Kidney (tissue), 14 donors: ENCODE measurements around the gene NKIRAS1. TPM values are rescaled to one million over a fixed set of nuclear protein-coding genes. Genes with fewer than 3 reads are reported as not detected.

Experiments
- DNase-seq, 5 donors: peaks; one replicate each; pipeline ENCODE4 v3.0.0-alpha.2; 2013 to 2020
- FAIRE-seq: peaks from 2 replicates; lab custom pipeline; 2012; peaks lifted over from hg19 to GRCh38; lab: Jason Lieb, UNC
- H3K27ac ChIP-seq, 2 donors: one replicate each; pipeline ENCODE4 v1.7.0; 2013; ENCODE audit warnings: low read depth in 2 of 2, low read length in 2 of 2, inconsistent platforms in 1 of 2
- H3K27me3 ChIP-seq: one replicate; pipeline ENCODE4 v1.7.1; 2013; ENCODE audit warnings: low read length, inconsistent platforms; ENCODE audit not compliant: control insufficient read depth, insufficient read depth
- H3K36me3 ChIP-seq, 3 donors: one replicate each; pipeline versions ENCODE4 v1.7.0 to v1.7.1; 2013; ENCODE audit warnings: low read length in 3 of 3, control low read depth in 1 of 3, inconsistent platforms in 1 of 3; ENCODE audit not compliant: insufficient read depth in 3 of 3, control insufficient read depth in 2 of 3
- H3K4me1 ChIP-seq, 3 donors: one replicate each; pipeline versions ENCODE4 v1.7.0 to v1.7.1; 2013; ENCODE audit warnings: low read length in 3 of 3, inconsistent platforms in 1 of 3, low read depth in 1 of 3; ENCODE audit not compliant: control insufficient read depth in 2 of 3, insufficient read depth in 2 of 3
- H3K4me3 ChIP-seq, 3 donors: one replicate each; pipeline versions ENCODE4 v1.7.0 to v1.8.1; 2013; ENCODE audit warnings: low read length in 3 of 3, control low read depth in 1 of 3, inconsistent platforms in 1 of 3
- H3K9ac ChIP-seq, 3 donors: one replicate each; pipeline versions ENCODE4 v1.7.0 to v1.7.1; 2013; ENCODE audit warnings: low read length in 3 of 3, control low read depth in 1 of 3, inconsistent platforms in 1 of 3
- H3K9me3 ChIP-seq, 3 donors: one replicate each; pipeline versions ENCODE4 v1.7.0 to v1.7.1; 2013; ENCODE audit warnings: low read length in 3 of 3, control low read depth in 1 of 3, inconsistent platforms in 1 of 3; ENCODE audit not compliant: control insufficient read depth in 2 of 3, insufficient read depth in 1 of 3
- intact Hi-C: fragments of 100-400 bp; cut with DNase I; formaldehyde crosslinking; loops from one replicate; pipeline ENCODE4 v1.11.1; 2022
- polyA plus RNA-seq: library from polyadenylated mRNA; stranded (reverse); fragments of 350-450 nt; fragmentation: Illumina TruSeq; extraction: RNeasy Lipid Tissue Mini Kit (QIAGEN cat#74804); gene quantifications from one replicate; pipeline ENCODE4 v1.2.3, GENCODE V29; 2014; ENCODE audit warnings: low read depth, low replicate concordance; ENCODE audit not compliant: insufficient read depth
- total RNA-seq: library from RNA; stranded (reverse); fragmentation: NEBNext Ultra II Directional; extraction: Animal tissue kit (Norgen Biotek cat#: 25700); gene quantifications from one replicate; pipeline ENCODE4 v1.2.1, GENCODE V29; 2021
- TF ChIP-seq, protein P1 (sequence below): IDR thresholded peaks from 3 replicates; pipeline ENCODE4 v1.5.1; 2012; ENCODE audit warnings: mild to moderate bottlenecking, moderate library complexity, borderline replicate concordance; ENCODE audit not compliant: insufficient read depth; ENCODE audit errors: extremely low read depth
- donor health status: control.
- donor health status: control.
- donor health status: control.
- donor health status: control.
- donor health status: control.
- donor health status: DM: yes; HTN: yes; CAD: no.
- donor health status: Normal renal cell carcinoma (clear cell type).

The NKIRAS1 gene
- total and polyA plus RNA-seq, 2 donors from 2014 or later, result 7.1 to 17.2 TPM

DNA sequence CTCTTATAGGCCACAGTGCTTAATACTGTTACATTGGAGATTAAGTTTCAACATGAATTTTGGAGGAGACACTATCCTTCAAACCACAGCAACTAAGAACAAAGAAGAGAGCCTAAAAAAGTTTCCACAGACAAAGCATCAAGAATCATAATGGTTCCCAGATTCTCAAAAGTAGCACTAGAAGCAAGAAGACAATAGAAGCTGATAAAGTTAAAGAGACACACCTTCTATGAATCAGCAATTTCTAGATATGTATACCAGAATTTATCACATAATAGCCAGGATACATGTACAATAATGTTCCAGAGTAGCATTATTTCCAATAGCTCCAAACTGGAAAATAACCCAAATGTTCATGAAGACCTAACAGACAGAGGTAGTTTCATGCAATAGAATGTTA is 12.2 kb downstream of the NKIRAS1 start:
- TF ChIP-seq, protein P1, sequence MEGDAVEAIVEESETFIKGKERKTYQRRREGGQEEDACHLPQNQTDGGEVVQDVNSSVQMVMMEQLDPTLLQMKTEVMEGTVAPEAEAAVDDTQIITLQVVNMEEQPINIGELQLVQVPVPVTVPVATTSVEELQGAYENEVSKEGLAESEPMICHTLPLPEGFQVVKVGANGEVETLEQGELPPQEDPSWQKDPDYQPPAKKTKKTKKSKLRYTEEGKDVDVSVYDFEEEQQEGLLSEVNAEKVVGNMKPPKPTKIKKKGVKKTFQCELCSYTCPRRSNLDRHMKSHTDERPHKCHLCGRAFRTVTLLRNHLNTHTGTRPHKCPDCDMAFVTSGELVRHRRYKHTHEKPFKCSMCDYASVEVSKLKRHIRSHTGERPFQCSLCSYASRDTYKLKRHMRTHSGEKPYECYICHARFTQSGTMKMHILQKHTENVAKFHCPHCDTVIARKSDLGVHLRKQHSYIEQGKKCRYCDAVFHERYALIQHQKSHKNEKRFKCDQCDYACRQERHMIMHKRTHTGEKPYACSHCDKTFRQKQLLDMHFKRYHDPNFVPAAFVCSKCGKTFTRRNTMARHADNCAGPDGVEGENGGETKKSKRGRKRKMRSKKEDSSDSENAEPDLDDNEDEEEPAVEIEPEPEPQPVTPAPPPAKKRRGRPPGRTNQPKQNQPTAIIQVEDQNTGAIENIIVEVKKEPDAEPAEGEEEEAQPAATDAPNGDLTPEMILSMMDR, result no peak
- DNase-seq, result no peak
- intact Hi-C loops, result no loop called here
- H3K27ac ChIP-seq, result no peak overlapping the region
- peaks cover 0 to 9% (median 2%) of the 10 kb centered on the region in 3 donors for H3K36me3 ChIP-seq
- no peak for FAIRE-seq
- H3K4me3 ChIP-seq, result no peak overlapping the region
- H3K9me3 ChIP-seq, result no peaks in the 10 kb centered on the region
- H3K9ac ChIP-seq, result no peak overlapping the region
- no peaks in the 10 kb centered on the region for H3K27me3 ChIP-seq
- H3K4me1 ChIP-seq, result no peaks in the 10 kb centered on the region

DNA sequence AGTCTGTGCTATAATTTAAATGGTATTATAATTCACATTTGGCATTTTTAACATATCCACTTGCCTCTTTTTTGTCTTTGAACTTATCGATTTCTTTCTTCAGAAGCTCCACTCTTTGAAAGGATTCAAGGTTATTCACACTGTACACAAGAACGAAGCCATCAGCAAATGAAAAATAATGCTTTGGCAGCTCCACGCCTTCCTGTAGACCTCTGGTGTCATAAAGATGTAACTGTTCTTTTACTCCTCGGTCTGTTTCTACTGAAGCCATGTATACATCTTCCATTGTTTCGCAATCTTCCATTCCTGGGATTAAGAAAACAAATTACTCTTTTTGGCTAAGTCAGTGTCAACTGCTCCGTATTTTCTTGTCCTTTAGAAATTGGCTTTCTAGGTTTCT is 16.0 kb downstream of the NKIRAS1 start:
- no peaks in the 10 kb centered on the region for H3K4me1 ChIP-seq
- no peak overlapping the region for H3K4me3 ChIP-seq
- no peak overlapping the region for H3K27ac ChIP-seq
- no peak for DNase-seq
- H3K27me3 ChIP-seq, result no peaks in the 10 kb centered on the region
- TF ChIP-seq, protein P1, result no peak
- H3K9me3 ChIP-seq, result no peaks in the 10 kb centered on the region
- H3K9ac ChIP-seq, result no peak overlapping the region
- no peak for FAIRE-seq
- intact Hi-C loops, result no loop called here
- peaks cover 5 to 19% (median 6%) of the 10 kb centered on the region in 3 donors for H3K36me3 ChIP-seq

DNA sequence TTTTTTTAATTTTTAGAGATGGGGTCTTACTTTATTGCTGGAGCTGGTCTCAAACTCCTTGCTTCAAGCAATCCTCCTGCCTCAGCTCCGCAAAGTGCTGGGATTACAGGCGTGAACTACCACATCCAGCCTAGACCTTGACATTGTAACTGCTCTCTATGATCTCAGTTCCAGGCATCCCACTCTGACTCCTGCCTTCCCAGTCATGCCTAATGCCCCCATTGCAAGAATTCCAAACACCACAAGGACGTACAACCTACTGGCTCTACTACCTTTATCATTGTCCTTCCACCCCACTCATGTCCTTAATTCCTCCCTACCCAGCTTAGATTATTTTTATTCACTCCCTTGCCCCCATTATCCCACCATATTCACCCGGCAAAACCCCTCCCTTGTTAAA is 21.6 kb downstream of the NKIRAS1 start:
- H3K27me3 ChIP-seq, result no peaks in the 10 kb centered on the region
- DNase-seq (no peak), FAIRE-seq (no peak)
- TF ChIP-seq, protein P1, result no peak
- H3K27ac ChIP-seq, result no peak overlapping the region
- intact Hi-C loops, result no loop called here
- no peak overlapping the region for H3K4me3 ChIP-seq
- no peaks in the 10 kb centered on the region for H3K9me3 ChIP-seq
- H3K4me1 ChIP-seq, result no peaks in the 10 kb centered on the region
- H3K9ac ChIP-seq, result no peak overlapping the region
- H3K36me3 ChIP-seq, result peaks cover 5 to 11% (median 5%) of the 10 kb centered on the region in 3 donors
